Peyer's patch (tissue), 4 donors: Measurements from ENCODE around the gene USPL1. TPM values are rescaled to one million over a fixed set of nuclear protein-coding genes. Genes with fewer than 3 reads are reported as not detected.
A peak's percentile ranks its signal among the peaks of the same experiment; 100 is the strongest.

ENCODE experiments used
- DNase-seq, 3 donors: peaks; one replicate each; pipeline ENCODE4 v3.0.0-alpha.2; 2017 to 2019
- H3K27ac ChIP-seq, 4 donors: fragments of 200-600 bp; sonication (generic); one replicate each; pipeline ENCODE4 v1.5.1; 2016 to 2019
- H3K27me3 ChIP-seq, 2 donors: fragments of 200-600 bp; sonication (generic); one replicate each; pipeline ENCODE4 v1.5.1; 2019
- H3K36me3 ChIP-seq, 3 donors: fragments of 200-600 bp; sonication (generic); one replicate each; pipeline ENCODE4 v1.5.1; 2016 to 2019
- H3K4me1 ChIP-seq, 4 donors: fragments of 200-600 bp; sonication (generic); one replicate each; pipeline ENCODE4 v1.5.1; 2016 to 2019
- H3K4me3 ChIP-seq, 4 donors: fragments of 200-600 bp; sonication (generic); 1 replicate in 3 of 4; 2 replicates in 1 of 4; pipeline ENCODE4 v1.5.1; 2016 to 2019; ENCODE audit warnings: mild to moderate bottlenecking in 1 of 4
- H3K9me3 ChIP-seq, 4 donors: fragments of 200-600 bp; sonication (generic); one replicate each; pipeline ENCODE4 v1.5.1; 2016 to 2019; ENCODE audit warnings: mild to moderate bottlenecking in 1 of 4
- CTCF ChIP-seq, 6 experiments: fragments of 450-650 bp in 4 of 6; fragments of 200-600 bp in 2 of 6; sonication (generic) in 1 of 6; IDR thresholded peaks; one replicate each; pipeline ENCODE4 v1.5.1; 2017 to 2019; ENCODE audit warnings: antibody characterized with exemption in 6 of 6, mild to moderate bottlenecking in 3 of 6, moderate library complexity in 1 of 6
- POLR2A ChIP-seq, 2 donors: fragments of 450-650 bp; IDR thresholded peaks; one replicate each; pipeline ENCODE4 v1.5.1; 2017; ENCODE audit warnings: antibody characterized with exemption in 2 of 2, mild to moderate bottlenecking in 2 of 2, moderate library complexity in 2 of 2
- total RNA-seq, 4 donors: library from RNA; depleted of rRNA; stranded (reverse); fragments of >200 nt; gene quantifications; one replicate each; pipeline ENCODE4 v1.1.0, GENCODE V29; 2016

USPL1 gene
- total RNA-seq = 10 to 100 TPM; 18.1 to 42.9 (median 21.7) TPM

- peak in 5 of 6 experiments; percentile 26 to 88 (median 68) for TF ChIP-seq CTCF (IDR thresholded peaks at IDR 0.05)
- TF ChIP-seq POLR2A (IDR thresholded peaks at IDR 0.05) = peak; percentile 94
- Histone ChIP-seq H3K27ac (peak within 1 kb of the TSS; percentile 99 to 100 (median 100)), H3K9me3 (no peaks in the 10 kb centered on the region), H3K4me3 (peak within 1 kb of the TSS; percentile 75 to 84 (median 81)), H3K4me1 (peaks cover 0 to 21% (median 8%) of the 10 kb centered on the region in 4 donors), H3K36me3 (peaks cover 0 to 2% (median 0%) of the 10 kb centered on the region in 3 donors), H3K27me3 (no peaks in the 10 kb centered on the region)
- DNase-seq = peak; percentile 96 to 99 (median 99)
Measured at GRCh38 chr13:30617315-30618185, at the start of gene USPL1. Gene USPL1 (plus strand): TSS chr13:30617920. CDS start chr13:30621141, 3,221 bp downstream.

- Histone ChIP-seq H3K27me3 (no peaks in the 10 kb centered on the region), H3K9me3 (no peaks in the 10 kb centered on the region), H3K4me3 (no peak overlapping the region), H3K36me3 (no peaks in the 10 kb centered on the region), H3K4me1 (no peaks in the 10 kb centered on the region), H3K27ac (no peak overlapping the region)
- DNase-seq = no peak
- TF ChIP-seq CTCF (IDR thresholded peaks at IDR 0.05) = no peak
- no peak for TF ChIP-seq POLR2A (IDR thresholded peaks at IDR 0.05)
Measured at GRCh38 chr13:30569901-30570576, 47.7 kb upstream of the USPL1 start.

DNA sequence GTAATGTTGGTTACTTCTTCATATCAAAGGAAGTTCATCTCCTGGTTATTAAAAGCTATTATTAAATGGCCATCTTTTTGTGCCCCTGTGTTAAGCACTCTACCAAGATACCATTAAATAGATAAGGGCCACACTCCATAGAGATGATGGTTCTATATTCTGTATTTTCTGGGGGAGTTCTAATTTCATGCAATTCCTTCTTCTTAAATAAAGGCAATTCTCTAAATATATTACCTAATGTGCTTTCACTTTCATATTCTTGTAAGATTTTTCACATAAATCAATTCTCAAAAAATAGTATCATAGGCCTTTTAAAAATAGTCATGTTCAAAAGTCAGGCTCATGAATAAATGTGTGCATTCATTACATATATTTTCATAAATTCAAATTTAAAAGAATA lies 47.0 kb upstream of the USPL1 start:
- Histone ChIP-seq H3K9me3 (no peaks in the 10 kb centered on the region), H3K27ac (no peak overlapping the region), H3K4me3 (no peak overlapping the region), H3K36me3 (no peaks in the 10 kb centered on the region), H3K27me3 (no peaks in the 10 kb centered on the region), H3K4me1 (no peaks in the 10 kb centered on the region)
- DNase-seq = no peak
- TF ChIP-seq POLR2A (IDR thresholded peaks at IDR 0.05) = no peak
- TF ChIP-seq CTCF (IDR thresholded peaks at IDR 0.05) = no peak

DNA sequence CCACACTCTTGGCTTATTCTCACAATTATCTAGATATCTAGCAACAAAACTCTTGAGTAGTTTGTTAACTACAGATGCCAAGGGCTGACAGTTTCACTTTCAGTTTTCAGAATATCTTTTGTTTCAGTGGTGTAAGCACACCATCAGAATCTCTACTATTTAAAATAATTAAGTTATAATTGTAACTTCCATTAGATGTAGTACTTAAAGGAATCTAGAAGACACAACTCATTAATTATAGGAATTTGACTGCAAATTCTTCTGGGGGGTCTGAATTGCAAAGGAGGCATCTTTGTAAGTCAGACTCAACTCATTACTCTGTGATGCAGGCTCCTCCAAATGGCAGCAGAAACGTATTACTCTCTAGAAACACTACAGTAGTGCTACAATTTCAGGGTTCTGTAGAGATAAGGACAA lies 44.9 kb upstream of the USPL1 start:
- TF ChIP-seq POLR2A (IDR thresholded peaks at IDR 0.05) (no peak), CTCF (IDR thresholded peaks at IDR 0.05) (peak in 3 of 6 experiments; percentile 22 to 38 (median 24))
- H3K36me3 ChIP-seq = no peaks in the 10 kb centered on the region
- H3K27me3 ChIP-seq = no peaks in the 10 kb centered on the region
- peaks cover 0 to 4% (median 0%) of the 10 kb centered on the region in 4 donors for H3K4me1 ChIP-seq
- H3K27ac ChIP-seq = peak overlapping the region; percentile 41 to 65 (median 47)
- no peaks in the 10 kb centered on the region for H3K9me3 ChIP-seq
- DNase-seq = no peak
- H3K4me3 ChIP-seq = peak overlapping the region; percentile 0 to 40 (median 13)

- no peak overlapping the region for H3K27ac ChIP-seq
- H3K4me3 ChIP-seq = no peak overlapping the region
- no peak for TF ChIP-seq POLR2A (IDR thresholded peaks at IDR 0.05)
- no peak for TF ChIP-seq CTCF (IDR thresholded peaks at IDR 0.05)
- H3K36me3 ChIP-seq = no peaks in the 10 kb centered on the region
- no peaks in the 10 kb centered on the region for H3K9me3 ChIP-seq
- no peak for DNase-seq
- peaks cover 0 to 4% (median 0%) of the 10 kb centered on the region in 4 donors for H3K4me1 ChIP-seq
- H3K27me3 ChIP-seq = no peaks in the 10 kb centered on the region
Measured at GRCh38 chr13:30576528-30576927, 41.2 kb upstream of the USPL1 start.
